IMR-90 (cell line): ENCODE measurements around the gene ASMTL. TPM values are rescaled to one million over a fixed set of nuclear protein-coding genes. Genes with fewer than 3 reads are reported as not detected.

Experiments used
- ATAC-seq: fragments of 200-7000 bp; cut with Tn5 transposase; 2 replicates; pipeline ENCODE4 v1.9.1; 2020; ENCODE audit warnings: low read depth, mild to moderate bottlenecking, moderate library complexity
- BruUV-seq: library from RNA; stranded (reverse); fragments of 400-500 nt; replicated peaks from 2 replicates; lab custom pipeline; 2021; lab: Mats Ljungman, UMichigan
- CTCF ChIA-PET: fragments of 300-600 bp; formaldehyde crosslinking; extraction: SDS; loops from one replicate; lab custom pipeline; 2021; ENCODE audit warnings: antibody characterized with exemption; lab: Yijun Ruan, JAX
- POLR2A ChIA-PET: fragments of 300-600 bp; sonication (Branson Sonifier 250); formaldehyde crosslinking; loops from one replicate; lab custom pipeline; 2022; ENCODE audit warnings: antibody characterized with exemption; ENCODE audit not compliant: unreplicated experiment; lab: Charles Lee
- DNase-seq: peaks from one replicate; pipeline ENCODE4 v3.0.0; 2013
- H2AFZ ChIP-seq: replicated peaks from 2 replicates; pipeline ENCODE3; 2013; ENCODE audit warnings: low read length, mild to moderate bottlenecking; ENCODE audit not compliant: poor library complexity
- H2AK5ac ChIP-seq: 2 replicates; pipeline ENCODE4 v1.6.1; 2013; ENCODE audit warnings: low read depth, low read length, inconsistent platforms
- H2AK9ac ChIP-seq: replicated peaks from 2 replicates; pipeline ENCODE3; 2013; ENCODE audit warnings: mild to moderate bottlenecking, low read depth, low read length, moderate library complexity; ENCODE audit not compliant: poor library complexity
- H2BK120ac ChIP-seq: 2 replicates; pipeline ENCODE4 v1.6.1; 2013; ENCODE audit warnings: low read depth, low read length, inconsistent platforms
- H2BK15ac ChIP-seq: 3 replicates; pipeline ENCODE4 v1.6.1; 2013; ENCODE audit warnings: low read depth, low read length, inconsistent platforms
- H2BK20ac ChIP-seq: 2 replicates; pipeline ENCODE4 v1.6.1; 2013; ENCODE audit warnings: low read depth, mild to moderate bottlenecking, inconsistent platforms, low read length, moderate library complexity
- H2BK5ac ChIP-seq: 2 replicates; pipeline ENCODE4 v1.6.1; 2013; ENCODE audit warnings: mild to moderate bottlenecking, low read depth, low read length, inconsistent platforms; ENCODE audit not compliant: poor library complexity, severe bottlenecking
- H3K14ac ChIP-seq: replicated peaks from 2 replicates; pipeline ENCODE4 v1.6.1; 2013; ENCODE audit warnings: low read depth, low read length, inconsistent platforms
- H3K18ac ChIP-seq: 2 replicates; pipeline ENCODE4 v1.6.1; 2013; ENCODE audit warnings: low read depth, low read length, control low read depth
- H3K23ac ChIP-seq: 2 replicates; pipeline ENCODE4 v1.6.1; 2013; ENCODE audit warnings: low read depth, low read length, inconsistent platforms
- H3K27ac ChIP-seq: 2 replicates; pipeline ENCODE4 v1.5.1; 2013; ENCODE audit warnings: mild to moderate bottlenecking, control low read depth, low read length; ENCODE audit not compliant: insufficient read depth
- H3K27me3 ChIP-seq: 2 replicates; pipeline ENCODE4 v1.6.1; 2013; ENCODE audit warnings: low read length; ENCODE audit not compliant: control insufficient read depth, insufficient read depth
- H3K36me3 ChIP-seq: 2 replicates; pipeline ENCODE4 v1.6.1; 2013; ENCODE audit warnings: low read length, mixed read lengths; ENCODE audit not compliant: control insufficient read depth, insufficient read depth
- H3K4ac ChIP-seq: 2 replicates; pipeline ENCODE4 v1.6.1; 2013; ENCODE audit warnings: low read depth, low read length, inconsistent platforms
- H3K4me1 ChIP-seq: 2 replicates; pipeline ENCODE4 v1.6.1; 2013; ENCODE audit warnings: low read length, mixed read lengths; ENCODE audit not compliant: control insufficient read depth, insufficient read depth
- H3K4me2 ChIP-seq: 2 replicates; pipeline ENCODE4 v1.6.1; 2013; ENCODE audit warnings: low read depth, mild to moderate bottlenecking, control low read depth, low read length, moderate library complexity
- H3K4me3 ChIP-seq: 2 replicates; pipeline ENCODE4 v1.5.1; 2013; ENCODE audit warnings: low read depth, mild to moderate bottlenecking, control low read depth, low read length, moderate library complexity; ENCODE audit not compliant: insufficient read depth
- H3K56ac ChIP-seq: 2 replicates; pipeline ENCODE4 v1.6.1; 2013; ENCODE audit warnings: low read length, inconsistent platforms; ENCODE audit not compliant: insufficient read depth; ENCODE audit errors: extremely low read depth
- H3K79me1 ChIP-seq, 2 experiments: 2 replicates each; pipeline ENCODE4 v1.6.1; 2013; ENCODE audit warnings: low read length in 2 of 2, inconsistent platforms in 1 of 2, low read depth in 1 of 2
- H3K9ac ChIP-seq: 2 replicates; pipeline ENCODE4 v1.6.1; 2013; ENCODE audit warnings: low read depth, low read length, control low read depth
- H3K9me1 ChIP-seq: 2 replicates; pipeline ENCODE4 v1.6.1; 2013; ENCODE audit warnings: low read length, inconsistent platforms; ENCODE audit not compliant: insufficient read depth
- H3K9me3 ChIP-seq: 2 replicates; pipeline ENCODE4 v1.6.1; 2013; ENCODE audit warnings: low read length; ENCODE audit not compliant: control insufficient read depth, insufficient read depth
- H4K20me1 ChIP-seq: 2 replicates; pipeline ENCODE4 v1.6.1; 2013; ENCODE audit warnings: low read length, inconsistent platforms; ENCODE audit not compliant: insufficient read depth
- H4K5ac ChIP-seq: 2 replicates; pipeline ENCODE4 v1.6.1; 2013; ENCODE audit warnings: mild to moderate bottlenecking, low read depth, low read length, control low read depth
- H4K8ac ChIP-seq, 2 experiments: 2 replicates each; pipeline ENCODE4 v1.6.1; 2013; ENCODE audit warnings: low read depth in 2 of 2, low read length in 2 of 2, control low read depth in 1 of 2, inconsistent platforms in 1 of 2
- H4K91ac ChIP-seq: 2 replicates; pipeline ENCODE4 v1.6.1; 2013; ENCODE audit warnings: low read depth, low read length, inconsistent platforms; ENCODE audit not compliant: insufficient read depth
- BHLHE40 ChIP-seq: fragments of 150-350 bp; IDR thresholded peaks from 2 replicates; pipeline ENCODE4 v1.6.1; 2016; ENCODE audit warnings: mild to moderate bottlenecking, low read depth, low read length
- CEBPB ChIP-seq: IDR thresholded peaks from 2 replicates; pipeline ENCODE4 v1.6.1; 2012; ENCODE audit warnings: low read depth, low read length, improper control_type of control experiment
- CTCF ChIP-seq: conservative IDR thresholded peaks from 2 replicates; pipeline ENCODE4 v1.5.1; 2012; ENCODE audit warnings: mild to moderate bottlenecking, low read depth, low read length, improper control_type of control experiment
- ELK1 ChIP-seq: fragments of 150-350 bp; IDR thresholded peaks from 2 replicates; pipeline ENCODE4 v1.6.1; 2016; ENCODE audit warnings: low read depth, mild to moderate bottlenecking, low read length, moderate library complexity, borderline replicate concordance
- FOS ChIP-seq: fragments of 150-350 bp; IDR thresholded peaks from 2 replicates; pipeline ENCODE4 v1.6.1; 2016; ENCODE audit warnings: low read depth, low read length
- MAFK ChIP-seq: IDR thresholded peaks from 2 replicates; pipeline ENCODE4 v1.6.1; 2012; ENCODE audit warnings: low read depth, low read length, improper control_type of control experiment
- MXI1 ChIP-seq: IDR thresholded peaks from 2 replicates; pipeline ENCODE4 v1.6.1; 2012; ENCODE audit warnings: low read depth, mild to moderate bottlenecking, low read length, moderate library complexity, borderline replicate concordance
- NFE2L2 ChIP-seq: fragments of 150-350 bp; IDR thresholded peaks from 2 replicates; pipeline ENCODE4 v1.6.1; 2016; ENCODE audit warnings: low read depth, mild to moderate bottlenecking, low read length
- POLR2A ChIP-seq: IDR thresholded peaks from 2 replicates; pipeline ENCODE4 v1.6.1; 2012; ENCODE audit warnings: mild to moderate bottlenecking, low read depth, low read length
- RAD21 ChIP-seq: IDR thresholded peaks from 2 replicates; pipeline ENCODE4 v1.6.1; 2012; ENCODE audit warnings: low read length, improper control_type of control experiment
- RCOR1 ChIP-seq: IDR thresholded peaks from 2 replicates; pipeline ENCODE4 v1.6.1; 2012; ENCODE audit warnings: mild to moderate bottlenecking, low read length, improper control_type of control experiment; ENCODE audit not compliant: insufficient replicate concordance
- RFX5 ChIP-seq: IDR thresholded peaks from 2 replicates; pipeline ENCODE4 v1.8.0; 2012; ENCODE audit warnings: low read depth, mild to moderate bottlenecking, low read length, moderate library complexity
- SMC3 ChIP-seq: fragments of 150-350 bp; IDR thresholded peaks from 2 replicates; pipeline ENCODE4 v1.6.1; 2016; ENCODE audit warnings: low read depth, mild to moderate bottlenecking, antibody characterized with exemption, low read length, moderate library complexity
- USF2 ChIP-seq: fragments of 150-350 bp; IDR thresholded peaks from 2 replicates; pipeline ENCODE4 v1.6.1; 2017; ENCODE audit warnings: mild to moderate bottlenecking, antibody characterized with exemption, low read length, low read depth
- WGBS, 2 experiments: methylation state at CpG; one replicate each; pipeline versions ENCODE4 v1.1.5 to v1.1.7; 2013; ENCODE audit warnings: missing lambda C conversion rate in 2 of 2; ENCODE audit not compliant: insufficient read length in 1 of 2; ENCODE audit errors: extremely low coverage in 2 of 2; 5-methylcytosine and 5-hydroxymethylcytosine counted together
- dilution Hi-C: fragments of 300-500 bp; cut with HindIII; formaldehyde crosslinking; loops from one replicate; pipeline ENCODE4 v1.14.3; 2018; ENCODE audit warnings: low sequenced_read_pairs; ENCODE audit not compliant: unreplicated experiment
- in situ Hi-C: fragments of 300-500 bp; cut with MboI; formaldehyde crosslinking; loops from 3 replicates; pipeline ENCODE4 v1.14.3; 2019; ENCODE audit warnings: low sequenced_read_pairs, inconsistent platforms, mixed read lengths
- intact Hi-C: fragments of 100-400 bp; cut with micrococcal nuclease; formaldehyde crosslinking; loops from 2 replicates; pipeline ENCODE4 v1.10.0; 2022
- polyA plus RNA-seq, 3 experiments: library from polyadenylated mRNA; depleted of rRNA; stranded (reverse); fragments of >200 nt; gene quantifications; 2 replicates each; pipeline ENCODE4 v1.2.3, GENCODE V29; 2012; ENCODE audit warnings: low replicate concordance in 1 of 3
- total RNA-seq: library from RNA; depleted of rRNA; stranded (reverse); fragments of >200 nt; gene quantifications from 2 replicates; pipeline ENCODE4 v1.2.3, GENCODE V29; 2012

Gene ASMTL
- total and polyA plus RNA-seq, 2 of the 4 experiments (the other 2 are of a cell fraction), result 13.4 to 33.4 TPM

GRCh38 chrX:1455948-1456280 lies 3.2 kb upstream of the ASMTL start:
- Histone ChIP-seq H4K20me1 (no peaks in the 10 kb centered on the region), H3K9ac (no peak overlapping the region), H4K8ac (no peak overlapping the region), H3K4ac (no peak overlapping the region), H3K9me1 (no peaks in the 10 kb centered on the region), H3K4me3 (no peak overlapping the region), H3K27ac (no peak overlapping the region), H2BK15ac (no peak overlapping the region), H3K18ac (no peak overlapping the region), H2BK5ac (no peak overlapping the region), H3K4me2 (no peak overlapping the region), H2AK5ac (no peak overlapping the region), H3K27me3 (no peaks in the 10 kb centered on the region), H3K36me3 (no peaks in the 10 kb centered on the region), H3K23ac (no peak overlapping the region), H2AK9ac (no peak overlapping the region), H2AFZ (no peak overlapping the region), H2BK120ac (no peak overlapping the region), H4K5ac (no peak overlapping the region), H3K14ac (no peak overlapping the region), H4K91ac (no peak overlapping the region), H2BK20ac (no peak overlapping the region), H3K4me1 (no peaks in the 10 kb centered on the region; the same call in 1 of the 2 replicates), H3K56ac (no peak overlapping the region), H3K9me3 (no peaks in the 10 kb centered on the region), H3K79me1 (peaks cover 0 to 8% of the 10 kb centered on the region in 2 experiments; a peak in 1 of 4 replicates)
- no CpG with 5 or more reads among the region's 3 CpGs for WGBS, 2 experiments
- intact Hi-C loops, result loop anchor here (10.0 kb wide), 1 partner anchor 1359 kb away; no protein-coding TSS in a partner anchor
- ChIA-PET CTCF (no interaction called here), POLR2A (no interaction called here)
- TF ChIP-seq ELK1, result no peak
- TF ChIP-seq SMC3, result no peak
- no peak for TF ChIP-seq RAD21
- TF ChIP-seq MXI1, result no peak
- no peak for TF ChIP-seq POLR2A
- TF ChIP-seq RFX5, result no peak
- no peak for TF ChIP-seq NFE2L2
- TF ChIP-seq BHLHE40, result no peak
- TF ChIP-seq RCOR1, result no peak
- TF ChIP-seq FOS, result no peak
- TF ChIP-seq USF2, result no peak
- TF ChIP-seq CTCF, result no peak
- no peak for TF ChIP-seq CEBPB
- no peak for TF ChIP-seq MAFK
- in situ Hi-C loops, result loop anchor here (10.0 to 25.0 kb wide), 3 partner anchors 131 to 1356 kb away; partner anchors contain the start of gene AKAP17A
- DNase-seq (no peak), ATAC-seq (no peak)
- BruUV-seq, result no TSS peak
- dilution Hi-C loops, result no loop called here
